PFSK-1 (cell line): ENCODE measurements around the gene DAND5.

Experiments used
- FOXP2 ChIP-seq: optimal IDR thresholded peaks from 2 replicates; pipeline ENCODE3; 2011; ENCODE audit warnings: borderline replicate concordance, control low read depth, inconsistent platforms; ENCODE audit not compliant: insufficient read depth; ENCODE audit errors: extremely low read length, extremely low read depth
- POLR2AphosphoS5 ChIP-seq: IDR thresholded peaks from 2 replicates; pipeline ENCODE4 v1.6.1; 2012; ENCODE audit warnings: low read depth, mild to moderate bottlenecking, control low read depth, low read length, moderate library complexity
- SIN3A ChIP-seq: IDR thresholded peaks from 2 replicates; pipeline ENCODE4 v1.6.1; 2012; ENCODE audit warnings: mild to moderate bottlenecking, low read length, moderate library complexity, borderline replicate concordance; ENCODE audit not compliant: insufficient read depth
- TAF1 ChIP-seq: IDR thresholded peaks from 2 replicates; pipeline ENCODE4 v1.6.1; 2012; ENCODE audit warnings: low read length, control low read depth, borderline replicate concordance; ENCODE audit not compliant: insufficient read depth
- TF ChIP-seq, protein P1 (sequence below), 2 experiments: IDR thresholded peaks; 2 replicates each; pipeline versions ENCODE4 v1.6.1 to v1.8.0; 2011 to 2012; ENCODE audit warnings: low read depth in 2 of 2, low read length in 2 of 2, control low read depth in 1 of 2, inconsistent platforms in 1 of 2, mild to moderate bottlenecking in 1 of 2, moderate library complexity in 1 of 2; ENCODE audit not compliant: insufficient read depth in 1 of 2

Gene DAND5

GRCh38 chr19:13001502-13002165 is 32.3 kb downstream of the DAND5 start:
- TF ChIP-seq POLR2AphosphoS5: no peak
- TF ChIP-seq SIN3A: no peak
- no peak for TF ChIP-seq FOXP2
- TF ChIP-seq TAF1: no peak
- TF ChIP-seq, protein P1, sequence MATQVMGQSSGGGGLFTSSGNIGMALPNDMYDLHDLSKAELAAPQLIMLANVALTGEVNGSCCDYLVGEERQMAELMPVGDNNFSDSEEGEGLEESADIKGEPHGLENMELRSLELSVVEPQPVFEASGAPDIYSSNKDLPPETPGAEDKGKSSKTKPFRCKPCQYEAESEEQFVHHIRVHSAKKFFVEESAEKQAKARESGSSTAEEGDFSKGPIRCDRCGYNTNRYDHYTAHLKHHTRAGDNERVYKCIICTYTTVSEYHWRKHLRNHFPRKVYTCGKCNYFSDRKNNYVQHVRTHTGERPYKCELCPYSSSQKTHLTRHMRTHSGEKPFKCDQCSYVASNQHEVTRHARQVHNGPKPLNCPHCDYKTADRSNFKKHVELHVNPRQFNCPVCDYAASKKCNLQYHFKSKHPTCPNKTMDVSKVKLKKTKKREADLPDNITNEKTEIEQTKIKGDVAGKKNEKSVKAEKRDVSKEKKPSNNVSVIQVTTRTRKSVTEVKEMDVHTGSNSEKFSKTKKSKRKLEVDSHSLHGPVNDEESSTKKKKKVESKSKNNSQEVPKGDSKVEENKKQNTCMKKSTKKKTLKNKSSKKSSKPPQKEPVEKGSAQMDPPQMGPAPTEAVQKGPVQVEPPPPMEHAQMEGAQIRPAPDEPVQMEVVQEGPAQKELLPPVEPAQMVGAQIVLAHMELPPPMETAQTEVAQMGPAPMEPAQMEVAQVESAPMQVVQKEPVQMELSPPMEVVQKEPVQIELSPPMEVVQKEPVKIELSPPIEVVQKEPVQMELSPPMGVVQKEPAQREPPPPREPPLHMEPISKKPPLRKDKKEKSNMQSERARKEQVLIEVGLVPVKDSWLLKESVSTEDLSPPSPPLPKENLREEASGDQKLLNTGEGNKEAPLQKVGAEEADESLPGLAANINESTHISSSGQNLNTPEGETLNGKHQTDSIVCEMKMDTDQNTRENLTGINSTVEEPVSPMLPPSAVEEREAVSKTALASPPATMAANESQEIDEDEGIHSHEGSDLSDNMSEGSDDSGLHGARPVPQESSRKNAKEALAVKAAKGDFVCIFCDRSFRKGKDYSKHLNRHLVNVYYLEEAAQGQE (IDR thresholded peaks at IDR 0.05; ENCODE audit: insufficient read depth in 1 of 2, low read depth in 2 of 2, low read length in 2 of 2): no peak

DNA sequence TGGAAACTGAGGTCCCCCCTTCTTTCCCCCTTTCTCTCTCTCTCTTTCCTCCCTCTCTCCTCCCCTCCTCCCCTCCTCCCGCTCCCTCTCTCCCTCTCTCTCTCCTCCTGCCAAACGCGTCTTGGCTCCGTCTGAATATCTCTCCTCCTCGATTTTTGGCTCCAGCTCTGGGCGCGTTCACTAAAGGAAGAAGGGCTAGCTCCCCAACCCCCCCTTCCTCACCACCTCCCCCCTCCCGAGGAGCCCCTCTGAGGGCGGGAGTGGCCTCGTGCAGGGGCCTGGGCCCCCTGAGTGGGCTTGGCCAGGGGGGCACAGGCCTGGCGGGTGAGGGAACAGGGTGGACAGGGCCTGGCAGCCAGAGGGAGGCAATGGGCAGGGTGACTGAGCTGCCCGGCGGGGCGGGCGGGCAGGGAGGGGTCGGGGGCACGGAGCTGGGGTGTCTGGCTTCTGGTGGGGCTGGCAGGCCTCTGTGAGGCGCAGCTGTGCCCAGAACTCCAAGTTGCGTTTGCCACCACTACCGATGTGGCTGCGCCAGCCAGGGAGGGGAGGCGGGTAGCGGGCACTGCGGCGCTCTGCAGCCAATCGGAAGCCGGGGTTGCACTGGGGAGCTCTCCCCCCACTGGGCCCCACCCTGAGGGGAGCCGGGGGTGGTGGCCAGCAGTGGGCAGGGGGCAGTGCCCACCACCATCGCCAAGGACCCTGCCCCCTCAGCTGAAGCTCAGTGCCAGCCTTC is 33.0 kb downstream of the DAND5 start:
- TF ChIP-seq SIN3A: no peak
- TF ChIP-seq FOXP2: no peak
- TF ChIP-seq, protein P1 (IDR thresholded peaks at IDR 0.05; ENCODE audit: insufficient read depth in 1 of 2, low read depth in 2 of 2, low read length in 2 of 2): no peak
- no peak for TF ChIP-seq POLR2AphosphoS5
- no peak for TF ChIP-seq TAF1

DNA sequence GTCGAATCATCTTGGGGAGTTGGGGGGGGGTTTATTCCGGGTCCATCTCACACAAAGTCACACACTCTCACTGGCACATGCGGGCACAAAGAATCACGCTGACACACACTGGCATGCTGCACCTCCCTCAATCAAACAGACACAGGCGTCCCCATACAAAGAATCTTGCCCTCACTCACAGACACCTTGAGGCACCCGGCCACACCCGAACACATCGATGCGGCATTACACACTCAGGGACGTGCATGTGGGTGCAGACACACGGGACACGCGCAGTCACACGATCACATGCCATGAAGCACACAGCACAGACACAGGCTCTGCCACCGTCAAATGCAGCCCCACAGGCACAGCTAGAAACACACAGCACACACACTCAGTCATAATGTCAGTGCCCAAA is 33.7 kb downstream of the DAND5 start:
- TF ChIP-seq, protein P1 (IDR thresholded peaks at IDR 0.05; ENCODE audit: insufficient read depth in 1 of 2, low read depth in 2 of 2, low read length in 2 of 2): no peak
- no peak for TF ChIP-seq SIN3A
- no peak for TF ChIP-seq TAF1
- no peak for TF ChIP-seq POLR2AphosphoS5
- TF ChIP-seq FOXP2: no peak

- TF ChIP-seq POLR2AphosphoS5 (no peak), FOXP2 (no peak), TAF1 (no peak), SIN3A (no peak)
- TF ChIP-seq, protein P1 (IDR thresholded peaks at IDR 0.05; ENCODE audit: insufficient read depth in 1 of 2, low read depth in 2 of 2, low read length in 2 of 2): no peak
Observed at GRCh38 chr19:13004273-13004672, 34.9 kb downstream of the DAND5 start.
